ENCODE measurements around the gene CDC123. TPM values are rescaled to one million over a fixed set of nuclear protein-coding genes. Genes with fewer than 3 reads are reported as not detected.

The CDC123 gene
- total and polyA plus RNA-seq, 2 experiments from 2014 or later = 158 to 179 TPM

DNA sequence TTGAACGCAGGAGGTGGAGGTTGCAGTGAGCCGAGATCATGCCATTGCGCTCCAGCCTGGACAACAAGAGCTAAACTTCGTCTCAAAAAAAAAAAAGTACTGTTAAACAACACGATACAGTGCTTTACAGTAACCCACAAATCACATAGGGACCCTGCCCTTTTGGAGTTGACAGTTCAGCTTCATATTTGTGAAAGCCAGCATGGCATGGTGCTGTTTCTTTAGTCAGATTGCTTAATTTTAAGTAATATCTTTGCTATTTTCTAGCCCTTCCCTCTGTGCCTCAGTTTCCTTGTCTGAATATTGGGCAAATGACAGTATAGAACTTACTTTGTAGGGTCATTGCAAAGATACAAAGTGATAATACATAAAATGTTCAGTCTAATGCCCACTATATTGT, 4.9 kb downstream of the CDC123 start:
- no peaks in the 10 kb centered on the region; the same call in 2 of the 3 replicates for H3K9me3 Mint-ChIP-seq
- H4K20me1 ChIP-seq (replicated peaks; ENCODE audit: insufficient read depth) = peaks cover 50% of the 10 kb centered on the region
- H3K79me2 ChIP-seq (replicated peaks; ENCODE audit: insufficient read depth) = peaks cover 98% of the 10 kb centered on the region
- no peak overlapping the region for H3K27ac ChIP-seq (ENCODE audit: low read depth)
- H3K36me3 ChIP-seq (ENCODE audit: insufficient read depth) = peaks cover 55% of the 10 kb centered on the region
- ATAC-seq (no peak), DNase-seq (ENCODE audit: low spot score) (no peak)
- H3K4me1 Mint-ChIP-seq = no peaks in the 10 kb centered on the region; the same call in 2 of the 3 replicates
- no peak overlapping the region for H3K4me2 ChIP-seq
- H3K4me1 ChIP-seq (ENCODE audit: insufficient read depth) = peaks cover 5% of the 10 kb centered on the region; the same call in 1 of the 2 replicates
- TF ChIP-seq REST (IDR thresholded peaks at IDR 0.05; ENCODE audit: unreplicated experiment) (no peak), JUNB (IDR thresholded peaks at IDR 0.05; ENCODE audit: unreplicated experiment) (no peak), ZNF331 (CRISPR knock-in tag; IDR thresholded peaks at IDR 0.05; ENCODE audit: low read depth) (no peak), CREB1 (CRISPR knock-in tag; IDR thresholded peaks at IDR 0.05; ENCODE audit: low read depth) (no peak), ZNF114 (CRISPR knock-in tag; IDR thresholded peaks at IDR 0.05) (no peak), EZH2 (IDR thresholded peaks at IDR 0.05; ENCODE audit: low read depth, unreplicated experiment) (no peak), STAT1 (IDR thresholded peaks at IDR 0.05; ENCODE audit: unreplicated experiment) (no peak), POLR2AphosphoS5 (IDR thresholded peaks at IDR 0.05; ENCODE audit: low read depth) (no peak), NANOG (IDR thresholded peaks at IDR 0.05; ENCODE audit: borderline replicate concordance) (no peak)
- TF ChIP-seq, protein P1, sequence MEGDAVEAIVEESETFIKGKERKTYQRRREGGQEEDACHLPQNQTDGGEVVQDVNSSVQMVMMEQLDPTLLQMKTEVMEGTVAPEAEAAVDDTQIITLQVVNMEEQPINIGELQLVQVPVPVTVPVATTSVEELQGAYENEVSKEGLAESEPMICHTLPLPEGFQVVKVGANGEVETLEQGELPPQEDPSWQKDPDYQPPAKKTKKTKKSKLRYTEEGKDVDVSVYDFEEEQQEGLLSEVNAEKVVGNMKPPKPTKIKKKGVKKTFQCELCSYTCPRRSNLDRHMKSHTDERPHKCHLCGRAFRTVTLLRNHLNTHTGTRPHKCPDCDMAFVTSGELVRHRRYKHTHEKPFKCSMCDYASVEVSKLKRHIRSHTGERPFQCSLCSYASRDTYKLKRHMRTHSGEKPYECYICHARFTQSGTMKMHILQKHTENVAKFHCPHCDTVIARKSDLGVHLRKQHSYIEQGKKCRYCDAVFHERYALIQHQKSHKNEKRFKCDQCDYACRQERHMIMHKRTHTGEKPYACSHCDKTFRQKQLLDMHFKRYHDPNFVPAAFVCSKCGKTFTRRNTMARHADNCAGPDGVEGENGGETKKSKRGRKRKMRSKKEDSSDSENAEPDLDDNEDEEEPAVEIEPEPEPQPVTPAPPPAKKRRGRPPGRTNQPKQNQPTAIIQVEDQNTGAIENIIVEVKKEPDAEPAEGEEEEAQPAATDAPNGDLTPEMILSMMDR (conservative IDR thresholded peaks at IDR 0.05; ENCODE audit: low read depth in 2 of 2) = no peak
- TF ChIP-seq, protein P2, sequence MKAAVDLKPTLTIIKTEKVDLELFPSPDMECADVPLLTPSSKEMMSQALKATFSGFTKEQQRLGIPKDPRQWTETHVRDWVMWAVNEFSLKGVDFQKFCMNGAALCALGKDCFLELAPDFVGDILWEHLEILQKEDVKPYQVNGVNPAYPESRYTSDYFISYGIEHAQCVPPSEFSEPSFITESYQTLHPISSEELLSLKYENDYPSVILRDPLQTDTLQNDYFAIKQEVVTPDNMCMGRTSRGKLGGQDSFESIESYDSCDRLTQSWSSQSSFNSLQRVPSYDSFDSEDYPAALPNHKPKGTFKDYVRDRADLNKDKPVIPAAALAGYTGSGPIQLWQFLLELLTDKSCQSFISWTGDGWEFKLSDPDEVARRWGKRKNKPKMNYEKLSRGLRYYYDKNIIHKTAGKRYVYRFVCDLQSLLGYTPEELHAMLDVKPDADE (IDR thresholded peaks at IDR 0.05) = no peak
- TF ChIP-seq, protein P3, sequence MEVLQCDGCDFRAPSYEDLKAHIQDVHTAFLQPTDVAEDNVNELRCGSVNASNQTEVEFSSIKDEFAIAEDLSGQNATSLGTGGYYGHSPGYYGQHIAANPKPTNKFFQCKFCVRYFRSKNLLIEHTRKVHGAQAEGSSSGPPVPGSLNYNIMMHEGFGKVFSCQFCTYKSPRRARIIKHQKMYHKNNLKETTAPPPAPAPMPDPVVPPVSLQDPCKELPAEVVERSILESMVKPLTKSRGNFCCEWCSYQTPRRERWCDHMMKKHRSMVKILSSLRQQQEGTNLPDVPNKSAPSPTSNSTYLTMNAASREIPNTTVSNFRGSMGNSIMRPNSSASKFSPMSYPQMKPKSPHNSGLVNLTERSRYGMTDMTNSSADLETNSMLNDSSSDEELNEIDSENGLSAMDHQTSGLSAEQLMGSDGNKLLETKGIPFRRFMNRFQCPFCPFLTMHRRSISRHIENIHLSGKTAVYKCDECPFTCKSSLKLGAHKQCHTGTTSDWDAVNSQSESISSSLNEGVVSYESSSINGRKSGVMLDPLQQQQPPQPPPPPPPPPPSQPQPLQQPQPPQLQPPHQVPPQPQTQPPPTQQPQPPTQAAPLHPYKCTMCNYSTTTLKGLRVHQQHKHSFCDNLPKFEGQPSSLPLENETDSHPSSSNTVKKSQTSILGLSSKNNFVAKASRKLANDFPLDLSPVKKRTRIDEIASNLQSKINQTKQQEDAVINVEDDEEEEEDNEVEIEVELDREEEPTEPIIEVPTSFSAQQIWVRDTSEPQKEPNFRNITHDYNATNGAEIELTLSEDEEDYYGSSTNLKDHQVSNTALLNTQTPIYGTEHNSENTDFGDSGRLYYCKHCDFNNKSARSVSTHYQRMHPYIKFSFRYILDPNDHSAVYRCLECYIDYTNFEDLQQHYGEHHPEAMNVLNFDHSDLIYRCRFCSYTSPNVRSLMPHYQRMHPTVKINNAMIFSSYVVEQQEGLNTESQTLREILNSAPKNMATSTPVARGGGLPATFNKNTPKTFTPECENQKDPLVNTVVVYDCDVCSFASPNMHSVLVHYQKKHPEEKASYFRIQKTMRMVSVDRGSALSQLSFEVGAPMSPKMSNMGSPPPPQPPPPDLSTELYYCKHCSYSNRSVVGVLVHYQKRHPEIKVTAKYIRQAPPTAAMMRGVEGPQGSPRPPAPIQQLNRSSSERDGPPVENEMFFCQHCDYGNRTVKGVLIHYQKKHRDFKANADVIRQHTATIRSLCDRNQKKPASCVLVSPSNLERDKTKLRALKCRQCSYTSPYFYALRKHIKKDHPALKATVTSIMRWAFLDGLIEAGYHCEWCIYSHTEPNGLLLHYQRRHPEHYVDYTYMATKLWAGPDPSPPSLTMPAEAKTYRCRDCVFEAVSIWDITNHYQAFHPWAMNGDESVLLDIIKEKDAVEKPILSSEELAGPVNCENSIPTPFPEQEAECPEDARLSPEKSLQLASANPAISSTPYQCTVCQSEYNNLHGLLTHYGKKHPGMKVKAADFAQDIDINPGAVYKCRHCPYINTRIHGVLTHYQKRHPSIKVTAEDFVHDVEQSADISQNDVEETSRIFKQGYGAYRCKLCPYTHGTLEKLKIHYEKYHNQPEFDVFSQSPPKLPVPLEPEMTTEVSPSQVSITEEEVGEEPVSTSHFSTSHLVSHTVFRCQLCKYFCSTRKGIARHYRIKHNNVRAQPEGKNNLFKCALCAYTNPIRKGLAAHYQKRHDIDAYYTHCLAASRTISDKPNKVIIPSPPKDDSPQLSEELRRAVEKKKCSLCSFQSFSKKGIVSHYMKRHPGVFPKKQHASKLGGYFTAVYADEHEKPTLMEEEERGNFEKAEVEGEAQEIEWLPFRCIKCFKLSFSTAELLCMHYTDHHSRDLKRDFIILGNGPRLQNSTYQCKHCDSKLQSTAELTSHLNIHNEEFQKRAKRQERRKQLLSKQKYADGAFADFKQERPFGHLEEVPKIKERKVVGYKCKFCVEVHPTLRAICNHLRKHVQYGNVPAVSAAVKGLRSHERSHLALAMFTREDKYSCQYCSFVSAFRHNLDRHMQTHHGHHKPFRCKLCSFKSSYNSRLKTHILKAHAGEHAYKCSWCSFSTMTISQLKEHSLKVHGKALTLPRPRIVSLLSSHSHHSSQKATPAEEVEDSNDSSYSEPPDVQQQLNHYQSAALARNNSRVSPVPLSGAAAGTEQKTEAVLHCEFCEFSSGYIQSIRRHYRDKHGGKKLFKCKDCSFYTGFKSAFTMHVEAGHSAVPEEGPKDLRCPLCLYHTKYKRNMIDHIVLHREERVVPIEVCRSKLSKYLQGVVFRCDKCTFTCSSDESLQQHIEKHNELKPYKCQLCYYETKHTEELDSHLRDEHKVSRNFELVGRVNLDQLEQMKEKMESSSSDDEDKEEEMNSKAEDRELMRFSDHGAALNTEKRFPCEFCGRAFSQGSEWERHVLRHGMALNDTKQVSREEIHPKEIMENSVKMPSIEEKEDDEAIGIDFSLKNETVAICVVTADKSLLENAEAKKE (CRISPR knock-in tag; IDR thresholded peaks at IDR 0.05) = no peak
- no peaks in the 10 kb centered on the region for H3F3A ChIP-seq (replicated peaks; ENCODE audit: low read depth)
- no peak overlapping the region for H3K4me3 ChIP-seq
- H3K27me3 Mint-ChIP-seq (ENCODE audit: insufficient read depth, low read depth, poor library complexity) = peaks cover 1% of the 10 kb centered on the region
- no peak overlapping the region for H3K4me3 Mint-ChIP-seq
- H3K9me2 ChIP-seq (ENCODE audit: insufficient read depth) = no peaks in the 10 kb centered on the region
- peaks cover 56% of the 10 kb centered on the region for H3K36me3 Mint-ChIP-seq (ENCODE audit: low read depth)
- H3K27me3 ChIP-seq (ENCODE audit: insufficient read depth) = no peaks in the 10 kb centered on the region
- no peak overlapping the region for H3K27ac Mint-ChIP-seq
- no peak overlapping the region for H2AFZ ChIP-seq

Data from GM23338 (cell line).